ENCODE measurements around the gene DMAC2.
"Not testable (repeated sequence)": the region's sequence is repeated elsewhere in the genome, so short reads cannot be mapped to it uniquely, and the experiment has no call there.

Gene DMAC2

DNA sequence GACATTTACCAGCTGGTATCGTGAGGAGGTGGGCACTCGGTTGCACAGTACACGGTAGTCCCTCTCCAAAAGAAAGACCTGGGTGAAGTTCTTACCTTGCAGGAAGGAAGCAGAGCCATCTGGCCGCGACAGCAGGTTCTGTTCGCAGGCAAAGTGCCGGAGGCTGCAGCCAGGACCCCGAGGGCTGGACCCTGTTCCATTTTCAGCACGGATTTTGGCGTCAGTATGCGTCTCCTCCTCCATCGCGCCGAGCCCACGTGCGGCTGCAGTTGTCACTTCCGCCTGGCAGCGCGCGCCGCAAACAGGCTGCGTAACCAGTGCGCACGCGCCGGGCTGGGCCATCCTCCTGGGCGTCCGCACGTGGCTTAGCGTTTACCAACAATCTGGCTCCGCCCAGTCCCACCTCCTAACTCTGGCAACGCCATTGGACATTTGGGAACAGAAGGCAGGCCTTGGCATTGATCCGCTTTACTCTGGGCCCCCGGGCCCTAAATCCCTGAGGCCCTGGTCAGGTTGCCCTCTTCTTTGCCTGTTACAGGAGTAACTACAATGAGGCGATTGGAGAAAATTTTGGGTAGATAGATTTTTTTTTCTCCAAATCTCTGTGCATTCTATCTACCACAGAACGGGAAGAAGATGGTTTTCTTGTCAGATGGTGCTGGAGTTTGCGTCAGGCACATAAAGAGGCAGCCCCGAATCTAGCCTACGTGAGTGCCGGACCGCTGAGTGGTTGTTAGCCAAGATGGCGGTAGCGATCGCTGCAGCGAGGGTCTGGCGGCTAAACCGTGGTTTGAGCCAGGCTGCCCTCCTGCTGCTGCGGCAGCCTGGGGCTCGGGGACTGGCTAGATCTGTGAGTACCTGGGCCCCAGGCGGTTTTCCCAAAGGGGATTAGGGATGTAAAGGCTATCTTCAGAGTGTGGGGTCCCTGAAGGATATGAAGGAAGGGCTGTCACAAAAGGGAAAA lies 42.3 kb downstream of the DMAC2 start, which contains the start of the genes BCKDHA and EXOSC5:
Gene BCKDHA (plus strand): TSS at position 733 of the 964 bp plus-strand sequence. CDS start 10 bp downstream, at position 743.
Gene EXOSC5 (minus strand): TSS at position 274 of the 964 bp plus-strand sequence. CDS start 31 bp downstream, at position 243.
- peak; percentile 98 to 99 for DNase-seq

GRCh38 chr19:41395355-41395754 lies 44.4 kb downstream of the DMAC2 start:
- DNase-seq: no peak

- DNase-seq: no peak
These were observed 46.9 kb downstream of the DMAC2 start for GRCh38 chr19:41392775-41393174.

GRCh38 chr19:41391618-41392017 lies 48.1 kb downstream of the DMAC2 start:
- no peak for DNase-seq

DNA sequence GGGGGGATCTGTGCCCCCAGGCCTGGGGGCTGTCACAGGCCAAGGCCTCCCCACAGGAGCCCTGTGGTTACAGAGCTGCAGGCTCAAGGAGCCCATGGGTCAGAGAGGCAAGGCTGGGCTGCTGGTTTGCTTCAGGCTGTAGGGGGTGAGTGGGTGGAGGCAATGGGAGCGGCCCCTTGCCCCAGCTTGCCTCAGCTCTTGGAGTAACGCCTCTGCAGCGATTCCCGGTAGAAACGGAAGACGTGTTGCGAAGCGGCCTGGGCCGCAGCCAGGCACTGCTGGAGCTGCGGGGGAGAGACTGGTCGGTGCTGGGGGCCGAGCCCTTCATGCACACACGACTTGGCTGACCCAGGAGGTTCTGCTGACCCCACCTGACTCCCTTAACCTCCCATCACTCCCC lies 53.3 kb downstream of the DMAC2 start:
- DNase-seq: no peak

DNA sequence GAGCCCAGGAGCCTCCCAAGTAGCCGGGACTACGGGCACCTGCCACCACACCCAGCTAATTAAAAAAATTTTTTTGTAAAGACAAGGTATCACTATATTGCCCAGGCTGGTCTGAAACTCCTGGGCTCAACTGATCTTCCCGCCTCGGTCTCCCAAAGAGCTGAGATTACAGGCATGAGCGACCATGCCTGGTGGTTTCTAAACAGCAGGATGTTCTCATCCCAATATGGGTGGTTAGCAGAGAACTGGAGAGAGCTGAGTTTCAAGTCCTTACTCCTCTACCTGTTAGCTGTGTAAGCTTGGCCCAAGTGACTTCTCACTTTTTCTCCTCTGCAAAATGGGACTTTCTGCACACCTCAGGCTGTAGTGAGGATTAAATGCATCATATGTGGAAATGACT lies 55.4 kb downstream of the DMAC2 start:
- no peak for DNase-seq

DNA sequence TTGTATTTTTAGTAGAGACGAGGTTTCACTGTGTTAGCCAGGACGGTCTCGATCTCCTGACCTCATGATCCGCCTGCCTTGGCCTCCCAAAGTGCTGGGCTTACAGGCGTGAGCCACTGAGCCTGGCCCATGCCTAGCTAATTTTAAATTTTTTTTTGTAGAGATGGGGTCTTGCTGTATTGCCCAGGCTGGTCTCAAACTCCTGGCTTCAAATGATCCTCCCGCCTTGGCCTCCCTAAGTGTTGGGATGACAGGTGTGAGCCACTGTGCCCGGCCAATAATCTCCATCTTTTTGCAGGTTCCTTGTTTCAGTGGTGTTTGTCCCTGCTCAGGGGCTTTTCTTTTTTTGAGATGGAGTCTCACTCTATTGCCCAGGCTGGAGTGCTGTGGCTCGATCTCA lies 58.2 kb downstream of the DMAC2 start:
- DNase-seq: not testable (repeated sequence)

Measured in AML-193 (cell line).